Measurements from ENCODE around the gene NCKAP5. TPM values are rescaled to one million over a fixed set of nuclear protein-coding genes. Genes with fewer than 3 reads are reported as not detected.

Gene NCKAP5
- total and polyA plus RNA-seq, 10 donors: 0.39 to 6.0 (median 3.3) TPM

DNA sequence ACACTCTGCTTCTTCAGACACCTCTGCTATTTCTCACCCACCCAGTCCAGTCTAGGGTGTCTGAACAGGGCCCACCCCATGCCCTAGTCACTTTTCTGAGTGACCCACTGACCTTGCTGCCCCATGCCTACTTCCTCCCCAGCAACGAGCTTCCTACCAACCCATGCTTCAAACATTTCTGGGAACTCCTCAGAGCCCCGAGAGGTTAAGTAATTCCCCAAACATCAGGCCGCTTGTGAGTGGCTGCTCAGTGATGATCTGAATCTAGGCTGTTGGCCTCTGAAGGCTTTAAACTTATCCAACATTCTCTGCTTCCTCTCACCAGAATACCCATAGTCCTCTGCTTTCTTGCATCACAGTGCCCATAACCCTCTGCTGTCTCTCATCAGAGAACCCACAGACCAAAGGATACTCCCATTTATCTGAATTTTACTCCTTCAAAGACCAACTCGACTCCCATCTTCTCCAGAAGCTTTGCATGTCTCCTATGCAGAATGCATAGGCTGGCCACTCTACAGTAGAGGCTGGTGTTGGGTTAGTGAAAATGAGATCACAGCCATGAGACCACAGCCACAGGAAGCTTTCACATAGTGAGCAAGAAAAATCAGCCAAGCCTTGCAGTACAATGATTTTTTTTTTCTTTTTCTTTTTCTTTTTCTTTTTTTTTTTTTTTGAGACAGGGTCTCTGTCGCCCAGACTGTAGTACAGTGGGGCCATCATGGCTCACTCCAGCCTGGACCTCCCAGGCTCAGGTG, 588.7 kb downstream of the NCKAP5 start:
- intact Hi-C loops (cut with DNase I; ENCODE audit: low total_unique reads): no loop called here
- no peak overlapping the region for H3K4me3 ChIP-seq
- H3K4me1 ChIP-seq: peaks cover 0 to 6% (median 0%) of the 10 kb centered on the region in 6 donors
- WGBS, 5 donors: 58 to 78% (median 71%) methylated on average over 5 of the region's 5 CpGs
- H3K27me3 ChIP-seq (replicated peaks in 1 of 7): no peaks in the 10 kb centered on the region
- no peaks in the 10 kb centered on the region for H3K9me3 ChIP-seq
- no peak for TF ChIP-seq POLR2AphosphoS5 (IDR thresholded peaks at IDR 0.05)
- TF ChIP-seq, protein P1, sequence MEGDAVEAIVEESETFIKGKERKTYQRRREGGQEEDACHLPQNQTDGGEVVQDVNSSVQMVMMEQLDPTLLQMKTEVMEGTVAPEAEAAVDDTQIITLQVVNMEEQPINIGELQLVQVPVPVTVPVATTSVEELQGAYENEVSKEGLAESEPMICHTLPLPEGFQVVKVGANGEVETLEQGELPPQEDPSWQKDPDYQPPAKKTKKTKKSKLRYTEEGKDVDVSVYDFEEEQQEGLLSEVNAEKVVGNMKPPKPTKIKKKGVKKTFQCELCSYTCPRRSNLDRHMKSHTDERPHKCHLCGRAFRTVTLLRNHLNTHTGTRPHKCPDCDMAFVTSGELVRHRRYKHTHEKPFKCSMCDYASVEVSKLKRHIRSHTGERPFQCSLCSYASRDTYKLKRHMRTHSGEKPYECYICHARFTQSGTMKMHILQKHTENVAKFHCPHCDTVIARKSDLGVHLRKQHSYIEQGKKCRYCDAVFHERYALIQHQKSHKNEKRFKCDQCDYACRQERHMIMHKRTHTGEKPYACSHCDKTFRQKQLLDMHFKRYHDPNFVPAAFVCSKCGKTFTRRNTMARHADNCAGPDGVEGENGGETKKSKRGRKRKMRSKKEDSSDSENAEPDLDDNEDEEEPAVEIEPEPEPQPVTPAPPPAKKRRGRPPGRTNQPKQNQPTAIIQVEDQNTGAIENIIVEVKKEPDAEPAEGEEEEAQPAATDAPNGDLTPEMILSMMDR (IDR thresholded peaks at IDR 0.05 in 8 of 11, conservative IDR thresholded peaks at IDR 0.05 in 3 of 11): no peak
- TF ChIP-seq POLR2A (IDR thresholded peaks at IDR 0.05): no peak
- no peaks in the 10 kb centered on the region for H3K36me3 ChIP-seq
- no peak overlapping the region for H3K27ac ChIP-seq
- DNase-seq: no peak

DNA sequence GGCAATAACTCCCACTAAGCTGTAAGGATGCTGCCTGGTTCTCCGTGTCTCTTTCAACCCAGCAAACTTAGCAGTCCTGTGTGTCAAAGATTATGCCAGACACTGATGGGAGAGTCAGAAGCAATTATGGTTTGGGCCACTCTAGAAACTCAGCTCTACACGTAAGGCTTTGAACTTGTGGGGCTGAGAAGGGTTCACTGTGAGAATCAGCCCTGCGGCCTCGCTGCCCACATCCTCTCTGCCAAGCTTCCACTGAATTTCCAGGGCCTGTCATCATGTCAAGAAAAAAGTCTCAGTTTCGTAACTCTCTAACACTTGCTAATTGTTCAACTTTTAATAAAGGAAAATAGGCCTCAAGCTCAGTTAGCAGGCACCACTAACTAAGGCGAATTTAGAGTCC, 589.4 kb downstream of the NCKAP5 start:
- Histone ChIP-seq H3K4me1 (peaks cover 0 to 6% (median 0%) of the 10 kb centered on the region in 6 donors), H3K4me3 (no peak overlapping the region), H3K27ac (no peak overlapping the region), H3K27me3 (replicated peaks in 1 of 7) (no peaks in the 10 kb centered on the region), H3K9me3 (no peaks in the 10 kb centered on the region), H3K36me3 (no peaks in the 10 kb centered on the region)
- WGBS, 5 donors: 55 to 75% (median 66%) methylated on average over 6 of the region's 6 CpGs
- no peak for DNase-seq
- intact Hi-C loops (cut with DNase I; ENCODE audit: low total_unique reads): no loop called here
- TF ChIP-seq POLR2A (IDR thresholded peaks at IDR 0.05): no peak
- TF ChIP-seq POLR2AphosphoS5 (IDR thresholded peaks at IDR 0.05): no peak
- TF ChIP-seq, protein P1 (IDR thresholded peaks at IDR 0.05 in 8 of 11, conservative IDR thresholded peaks at IDR 0.05 in 3 of 11): no peak

GRCh38 chr2:132977812-132978529, 590.3 kb downstream of the NCKAP5 start:
- Histone ChIP-seq H3K27ac (no peak overlapping the region), H3K36me3 (no peaks in the 10 kb centered on the region), H3K4me1 (peaks cover 0 to 6% (median 0%) of the 10 kb centered on the region in 6 donors), H3K27me3 (replicated peaks in 1 of 7) (no peaks in the 10 kb centered on the region), H3K4me3 (no peak overlapping the region), H3K9me3 (no peaks in the 10 kb centered on the region)
- intact Hi-C loops (cut with DNase I; ENCODE audit: low total_unique reads): no loop called here
- TF ChIP-seq POLR2AphosphoS5 (IDR thresholded peaks at IDR 0.05): no peak
- no peak for TF ChIP-seq POLR2A (IDR thresholded peaks at IDR 0.05)
- TF ChIP-seq, protein P1 (IDR thresholded peaks at IDR 0.05 in 8 of 11, conservative IDR thresholded peaks at IDR 0.05 in 3 of 11): no peak
- WGBS, 5 donors: 48 to 75% (median 64%) methylated on average over 4 of the region's 4 CpGs
- no peak for DNase-seq

Data from spleen (tissue), 11 donors.